Large intestine (tissue), 3 donors: ENCODE results near the gene ARHGAP29. TPM values are rescaled to one million over a fixed set of nuclear protein-coding genes. Genes with fewer than 3 reads are reported as not detected.

Source experiments
- DNase-seq, 2 donors: peaks; one replicate each; pipeline versions ENCODE4 v3.0.0 to v3.0.0-alpha.2; 2013
- H3K27ac ChIP-seq: one replicate; pipeline ENCODE4 v1.5.1; 2013; ENCODE audit warnings: low read length
- H3K27me3 ChIP-seq: 2 replicates; pipeline ENCODE4 v1.6.1; 2013; ENCODE audit warnings: low read length; ENCODE audit not compliant: control insufficient read depth, insufficient read depth
- H3K36me3 ChIP-seq: 2 replicates; pipeline ENCODE4 v1.6.1; 2013; ENCODE audit warnings: low read length; ENCODE audit not compliant: control insufficient read depth, insufficient read depth
- H3K4me1 ChIP-seq: one replicate; pipeline ENCODE4 v1.6.1; 2013; ENCODE audit warnings: low read length; ENCODE audit not compliant: control insufficient read depth, insufficient read depth
- H3K4me3 ChIP-seq: one replicate; pipeline ENCODE4 v1.5.1; 2013; ENCODE audit warnings: low read length
- H3K9me3 ChIP-seq: one replicate; pipeline ENCODE4 v1.6.1; 2013; ENCODE audit warnings: mild to moderate bottlenecking, low read depth, low read length, moderate library complexity; ENCODE audit not compliant: control insufficient read depth
- WGBS: methylation state at CpG from one replicate; pipeline ENCODE4 v1.1.5; 2013; ENCODE audit warnings: low lambda C conversion rate; ENCODE audit not compliant: insufficient coverage; 5-methylcytosine and 5-hydroxymethylcytosine counted together
- polyA plus RNA-seq: library from polyadenylated mRNA; unstranded; fragments of 120-200 nt; gene quantifications from one replicate; pipeline ENCODE4 v1.2.1, GENCODE V29; 2013

Gene ARHGAP29
- polyA plus RNA-seq, 1 donor = 10.7 TPM

DNA sequence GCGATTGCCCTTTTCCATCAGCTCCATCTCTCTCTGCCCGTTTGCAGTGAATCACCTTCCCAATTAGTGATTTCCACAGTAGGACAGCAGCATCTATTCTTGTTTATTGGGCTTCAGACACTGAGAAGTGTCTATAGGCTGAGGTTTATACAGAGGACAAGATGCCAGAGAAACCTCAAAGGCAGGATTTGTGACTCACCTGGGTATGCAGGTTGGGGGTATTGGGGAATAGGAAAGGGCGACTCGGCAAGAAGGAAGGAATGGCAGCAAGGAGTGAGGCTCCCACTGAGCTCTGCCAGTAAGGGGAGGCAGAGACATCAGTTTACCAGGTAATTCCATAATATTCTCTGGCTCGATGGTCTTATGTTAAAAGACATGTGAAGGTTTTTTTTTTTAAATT lies 91.1 kb downstream of the ARHGAP29 start:
- no peak overlapping the region for H3K27ac ChIP-seq
- 79% methylated on average over 2 of the region's 5 CpGs for WGBS
- DNase-seq = no peak
- no peaks in the 10 kb centered on the region for H3K27me3 ChIP-seq
- H3K9me3 ChIP-seq = no peaks in the 10 kb centered on the region
- H3K4me1 ChIP-seq = no peaks in the 10 kb centered on the region
- no peaks in the 10 kb centered on the region for H3K36me3 ChIP-seq
- H3K4me3 ChIP-seq = no peak overlapping the region

GRCh38 chr1:94144836-94145235 lies 92.5 kb downstream of the ARHGAP29 start:
- Histone ChIP-seq H3K27ac (no peak overlapping the region), H3K4me1 (no peaks in the 10 kb centered on the region), H3K4me3 (no peak overlapping the region), H3K9me3 (no peaks in the 10 kb centered on the region), H3K36me3 (no peaks in the 10 kb centered on the region), H3K27me3 (no peaks in the 10 kb centered on the region)
- no peak for DNase-seq
- no CpG with 5 or more reads among the region's 1 CpG for WGBS

DNA sequence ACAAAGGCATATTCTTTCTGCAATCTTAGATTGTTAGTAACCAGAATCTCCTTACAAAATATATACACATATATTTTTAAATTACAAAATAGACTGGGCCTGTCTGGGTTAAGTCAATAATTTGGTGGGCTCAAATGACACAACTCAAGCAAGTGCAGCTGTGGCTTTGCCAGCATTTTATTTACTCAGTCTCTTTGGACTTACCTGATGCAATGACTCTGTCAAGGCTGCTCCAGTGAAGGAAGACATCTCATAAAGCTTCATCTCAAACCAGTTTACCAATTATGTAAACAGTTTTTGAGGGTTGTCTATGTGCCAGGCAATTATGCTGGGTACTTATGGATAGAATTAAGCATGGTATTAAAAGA lies 93.6 kb downstream of the ARHGAP29 start:
- DNase-seq = no peak
- no peaks in the 10 kb centered on the region for H3K36me3 ChIP-seq
- no peak overlapping the region for H3K27ac ChIP-seq
- H3K27me3 ChIP-seq = no peaks in the 10 kb centered on the region
- H3K4me3 ChIP-seq = no peak overlapping the region
- H3K4me1 ChIP-seq = no peaks in the 10 kb centered on the region
- H3K9me3 ChIP-seq = no peaks in the 10 kb centered on the region

DNA sequence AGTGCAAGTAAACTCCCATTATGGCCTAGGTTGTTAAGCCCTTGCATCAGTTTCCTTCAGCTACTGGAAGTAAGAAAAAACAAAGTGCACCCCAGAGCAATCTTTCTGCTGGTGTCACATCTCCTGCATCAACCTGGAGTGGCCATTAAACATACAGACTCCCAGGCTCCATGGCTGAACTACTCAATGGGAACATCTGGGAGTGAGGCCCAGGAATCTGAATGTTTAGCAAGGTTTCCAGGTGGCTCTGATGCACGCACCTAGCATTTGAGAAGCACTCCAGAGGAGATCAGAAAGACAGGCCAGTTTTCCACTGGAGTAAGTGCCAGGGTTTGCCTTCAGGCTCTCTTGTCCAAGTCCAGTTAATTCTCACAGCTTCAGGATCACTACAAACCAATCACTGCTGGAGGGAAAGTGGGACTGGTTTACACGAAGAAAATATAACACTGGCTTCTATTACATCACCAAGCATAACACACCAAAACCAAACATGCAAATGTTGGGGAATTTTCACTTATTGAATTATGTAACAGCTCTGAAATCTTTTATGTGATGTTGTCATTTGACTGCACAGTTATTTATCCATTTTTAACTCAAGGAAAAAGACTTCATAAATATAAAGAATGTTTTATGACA lies 94.1 kb downstream of the ARHGAP29 start:
- H3K27me3 ChIP-seq = no peaks in the 10 kb centered on the region
- no CpG with 5 or more reads among the region's 2 CpGs for WGBS
- no peak overlapping the region for H3K27ac ChIP-seq
- H3K9me3 ChIP-seq = no peaks in the 10 kb centered on the region
- H3K4me3 ChIP-seq = no peak overlapping the region
- no peak for DNase-seq
- no peaks in the 10 kb centered on the region for H3K36me3 ChIP-seq
- no peaks in the 10 kb centered on the region for H3K4me1 ChIP-seq

- no peaks in the 10 kb centered on the region for H3K9me3 ChIP-seq
- DNase-seq = no peak
- no peak overlapping the region for H3K27ac ChIP-seq
- no peaks in the 10 kb centered on the region for H3K27me3 ChIP-seq
- no peaks in the 10 kb centered on the region for H3K4me1 ChIP-seq
- WGBS = no CpG with 5 or more reads among the region's 2 CpGs
- H3K36me3 ChIP-seq = no peaks in the 10 kb centered on the region
- no peak overlapping the region for H3K4me3 ChIP-seq
These were observed 94.8 kb downstream of the ARHGAP29 start for GRCh38 chr1:94142583-94142982.

DNA sequence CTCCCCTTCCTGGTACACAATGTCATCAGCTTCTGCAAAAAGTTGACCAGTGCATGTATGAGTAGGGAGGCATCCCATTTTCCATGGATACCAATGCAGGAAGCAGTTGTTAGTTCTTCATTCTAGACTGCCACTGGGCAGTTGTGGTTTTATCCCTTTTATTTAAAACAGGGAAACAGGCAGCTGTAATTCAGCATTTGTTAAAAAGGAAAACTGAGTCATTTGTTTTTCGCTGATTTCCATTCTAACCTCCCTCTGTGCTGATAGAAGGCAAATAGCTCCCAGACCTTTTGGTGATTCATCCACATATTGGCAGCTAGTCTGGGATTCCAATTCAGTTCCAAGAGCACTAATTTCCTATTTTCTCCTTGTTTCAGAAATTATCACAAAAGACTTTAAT lies 95.4 kb downstream of the ARHGAP29 start:
- no peaks in the 10 kb centered on the region for H3K36me3 ChIP-seq
- DNase-seq = no peak
- 100% methylated on average over 1 of the region's 1 CpG for WGBS

GRCh38 chr1:94132111-94132510 lies 105.3 kb downstream of the ARHGAP29 start:
- Histone ChIP-seq H3K27me3 (peaks cover 3% of the 10 kb centered on the region), H3K4me3 (no peak overlapping the region), H3K36me3 (no peaks in the 10 kb centered on the region), H3K9me3 (no peaks in the 10 kb centered on the region), H3K4me1 (no peaks in the 10 kb centered on the region), H3K27ac (no peak overlapping the region)
- no peak for DNase-seq
- WGBS = 80% methylated on average over 3 of the region's 5 CpGs

More for the DNA sequence above, 95.4 kb downstream of the ARHGAP29 start:
- no peaks in the 10 kb centered on the region for H3K4me1 ChIP-seq
- no peak overlapping the region for H3K27ac ChIP-seq
- H3K9me3 ChIP-seq = no peaks in the 10 kb centered on the region
- H3K27me3 ChIP-seq = no peaks in the 10 kb centered on the region
- H3K4me3 ChIP-seq = no peak overlapping the region

DNA sequence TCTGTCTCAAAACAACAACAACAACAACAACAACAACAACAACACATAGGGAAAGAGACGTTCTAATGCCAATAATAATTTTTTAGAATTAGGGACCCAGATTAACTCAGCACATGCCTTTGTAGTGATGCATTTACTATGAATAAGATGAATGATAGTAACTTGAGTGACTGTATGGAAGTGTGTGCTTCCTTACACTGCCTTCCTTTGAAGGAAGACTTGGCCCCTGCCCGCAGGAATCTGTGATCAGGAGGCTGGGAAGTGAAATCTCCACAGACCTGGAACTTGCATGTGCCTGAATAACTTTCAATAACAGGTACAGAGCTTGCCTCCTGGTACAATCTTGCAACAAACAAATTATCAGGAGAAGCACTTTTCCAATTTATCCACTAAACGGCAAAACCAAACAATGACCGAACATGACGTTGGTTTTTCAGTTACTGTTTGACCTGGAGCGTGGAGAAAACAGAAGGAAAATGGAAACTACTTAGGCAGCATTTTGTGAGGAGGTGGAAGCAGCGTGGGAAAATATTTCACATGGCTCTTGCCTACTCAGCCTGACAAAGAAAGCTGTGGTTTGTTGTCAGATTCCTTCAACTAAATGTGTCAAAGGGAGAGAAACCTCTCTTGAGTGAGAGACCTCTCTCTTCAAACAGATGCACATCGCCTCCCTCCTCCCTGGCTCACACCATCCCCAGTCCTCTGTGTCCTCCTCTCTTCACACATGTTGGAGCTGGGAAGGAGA lies 106.4 kb downstream of the ARHGAP29 start:
- no CpG with 5 or more reads among the region's 8 CpGs for WGBS
- Histone ChIP-seq H3K4me1 (peaks cover 4% of the 10 kb centered on the region), H3K36me3 (no peaks in the 10 kb centered on the region), H3K9me3 (no peaks in the 10 kb centered on the region), H3K4me3 (no peak overlapping the region), H3K27ac (no peak overlapping the region), H3K27me3 (peaks cover 3% of the 10 kb centered on the region)
- DNase-seq = no peak

DNA sequence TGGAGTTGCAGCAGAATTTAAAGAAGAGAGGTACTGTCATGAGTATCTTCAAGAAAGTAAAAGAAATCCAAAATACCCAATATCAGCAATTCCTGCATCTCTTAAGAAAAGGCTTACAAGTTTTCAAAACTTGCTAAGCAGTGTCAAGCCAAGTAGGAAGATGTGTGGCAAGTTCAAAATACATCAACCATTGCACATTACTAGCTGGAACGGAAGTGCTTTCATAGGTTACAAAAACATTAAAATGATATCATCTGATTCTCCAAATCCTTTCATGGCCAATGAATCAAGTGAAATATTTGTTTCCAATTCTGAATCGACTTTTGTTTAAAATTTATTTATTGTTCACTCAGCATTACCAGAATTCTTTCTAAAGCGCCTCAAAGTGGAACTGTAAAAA lies 110.7 kb downstream of the ARHGAP29 start:
- Histone ChIP-seq H3K9me3 (no peaks in the 10 kb centered on the region), H3K36me3 (no peaks in the 10 kb centered on the region), H3K4me3 (no peak overlapping the region), H3K27me3 (peaks cover 3% of the 10 kb centered on the region), H3K4me1 (peaks cover 4% of the 10 kb centered on the region), H3K27ac (no peak overlapping the region)
- DNase-seq = no peak
- WGBS = 91% methylated on average over 3 of the region's 3 CpGs

DNA sequence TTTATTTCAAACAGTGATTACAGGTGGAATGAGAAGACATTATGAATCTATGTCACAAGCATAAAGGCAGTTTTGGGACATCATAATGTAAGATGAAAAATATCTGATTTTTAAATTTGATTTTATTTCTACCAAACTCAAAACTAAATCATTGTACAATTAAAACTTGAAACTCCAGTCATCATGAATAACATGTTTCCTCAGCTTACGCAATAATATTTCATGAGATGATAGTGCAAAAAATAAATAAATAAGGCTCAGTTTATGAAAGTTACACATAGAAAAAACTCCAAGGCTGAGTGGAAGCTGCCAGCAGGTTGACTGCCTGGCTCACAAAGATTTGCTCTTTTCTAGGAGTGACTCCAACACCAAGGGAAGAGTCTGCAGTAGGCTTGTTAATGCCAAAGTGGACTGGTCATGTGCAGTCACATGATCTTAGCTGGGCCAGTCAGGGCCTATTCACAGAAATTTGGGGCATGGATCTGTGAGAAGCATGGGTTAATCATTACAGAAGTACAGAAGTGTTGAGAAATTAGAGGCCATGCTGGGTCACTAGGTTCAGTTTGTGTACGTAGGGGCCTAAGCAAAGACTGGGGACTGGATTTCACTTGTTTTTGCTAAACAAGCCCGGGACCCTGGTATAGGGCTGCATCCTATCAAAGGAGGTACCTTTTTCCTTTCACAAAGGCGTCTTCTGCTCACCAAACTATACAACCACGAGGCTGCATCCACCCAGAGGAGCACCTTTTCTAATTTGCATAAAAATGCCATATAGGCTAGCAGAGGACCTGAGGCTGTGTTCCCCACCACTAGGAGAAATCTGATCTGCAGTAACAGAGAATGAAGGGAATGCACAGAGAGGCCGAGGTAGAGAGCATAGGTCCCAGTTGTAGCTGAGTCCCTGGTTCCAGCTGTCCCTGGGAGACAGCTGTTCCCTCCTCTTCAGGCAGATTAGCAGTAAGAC lies 111.6 kb downstream of the ARHGAP29 start:
- 100% methylated on average over 1 of the region's 6 CpGs for WGBS
- Histone ChIP-seq H3K27me3 (peaks cover 1% of the 10 kb centered on the region), H3K4me3 (no peak overlapping the region), H3K4me1 (peaks cover 4% of the 10 kb centered on the region), H3K36me3 (no peaks in the 10 kb centered on the region), H3K9me3 (no peaks in the 10 kb centered on the region), H3K27ac (no peak overlapping the region)
- peak; percentile 38 to 64 for DNase-seq
